GM18502 (cell line): ENCODE results near the gene CARHSP1.
"Not testable (repeated sequence)": the region's sequence is repeated elsewhere in the genome, so short reads cannot be mapped to it uniquely, and the experiment has no call there.

Experiments
- ATAC-seq: cut with Tn5 transposase; IDR thresholded peaks from one replicate; pipeline ENCODE4 v1.9.1; 2021; ENCODE audit warnings: mild to moderate bottlenecking; ENCODE audit not compliant: unreplicated experiment, poor library complexity

CARHSP1 gene

GRCh38 chr16:8858994-8859912, 9.6 kb downstream of the CARHSP1 start:
- no peak for ATAC-seq

GRCh38 chr16:8855972-8856371, 12.8 kb downstream of the CARHSP1 start:
- ATAC-seq: no peak

- ATAC-seq: no peak
Measured at GRCh38 chr16:8855051-8855786, 13.6 kb downstream of the CARHSP1 start.

GRCh38 chr16:8854298-8854948, 14.4 kb downstream of the CARHSP1 start:
- no peak for ATAC-seq

GRCh38 chr16:8853611-8854010, 15.2 kb downstream of the CARHSP1 start:
- no peak for ATAC-seq

- no peak for ATAC-seq
Measured at GRCh38 chr16:8853150-8853549, 15.7 kb downstream of the CARHSP1 start.

- ATAC-seq: no peak
Measured at GRCh38 chr16:8852534-8852933, 16.3 kb downstream of the CARHSP1 start.

GRCh38 chr16:8851761-8852403, 16.9 kb downstream of the CARHSP1 start:
- ATAC-seq: no peak

GRCh38 chr16:8850279-8850885, 18.4 kb downstream of the CARHSP1 start:
- no peak for ATAC-seq

GRCh38 chr16:8849411-8850011, 19.3 kb downstream of the CARHSP1 start:
- no peak for ATAC-seq

- ATAC-seq: no peak
Measured at GRCh38 chr16:8848939-8849391, 19.8 kb downstream of the CARHSP1 start.

GRCh38 chr16:8848231-8848938, 20.4 kb downstream of the CARHSP1 start:
- no peak for ATAC-seq

- no peak for ATAC-seq
Measured at GRCh38 chr16:8847623-8848022, 21.2 kb downstream of the CARHSP1 start.

- no peak for ATAC-seq
Measured at GRCh38 chr16:8847145-8847544, 21.7 kb downstream of the CARHSP1 start.

GRCh38 chr16:8846401-8846932, 22.3 kb downstream of the CARHSP1 start:
- ATAC-seq: no peak

GRCh38 chr16:8845699-8846298, 23.0 kb downstream of the CARHSP1 start:
- no peak for ATAC-seq

- ATAC-seq: not testable (repeated sequence)
Measured at GRCh38 chr16:8843296-8843695, 25.5 kb downstream of the CARHSP1 start.

- ATAC-seq: not testable (repeated sequence)
Measured at GRCh38 chr16:8842016-8842415, 26.8 kb downstream of the CARHSP1 start.
